Mesodermal cell (in vitro differentiated cells): ENCODE results near the gene GNG12.

Experiments
- H3K27ac ChIP-seq: 2 replicates; pipeline ENCODE4 v1.7.0; 2013; ENCODE audit warnings: mild to moderate bottlenecking, low read depth, low read length, moderate library complexity; ENCODE audit not compliant: severe bottlenecking
- H3K36me3 ChIP-seq: 2 replicates; pipeline ENCODE4 v1.7.1; 2013; ENCODE audit warnings: mild to moderate bottlenecking, low read length, moderate library complexity; ENCODE audit not compliant: control insufficient read depth, insufficient read depth
- H3K4me1 ChIP-seq: one replicate; pipeline ENCODE4 v1.7.1; 2013; ENCODE audit warnings: mild to moderate bottlenecking, low read length; ENCODE audit not compliant: insufficient read depth, control insufficient read depth, poor library complexity, severe bottlenecking
- H3K4me3 ChIP-seq: 2 replicates; pipeline ENCODE4 v1.7.0; 2013; ENCODE audit warnings: low read length, control low read depth, mild to moderate bottlenecking; ENCODE audit not compliant: insufficient read depth, poor library complexity, severe bottlenecking; ENCODE audit errors: extremely low read depth
- H3K9me3 ChIP-seq: 2 replicates; pipeline ENCODE4 v1.7.1; 2013; ENCODE audit warnings: mild to moderate bottlenecking, low read length, moderate library complexity; ENCODE audit not compliant: control insufficient read depth
- WGBS, 2 experiments: methylation state at CpG; one replicate each; pipeline ENCODE4 v1.1.5; 2013; ENCODE audit warnings: missing lambda C conversion rate in 2 of 2; ENCODE audit not compliant: insufficient coverage in 2 of 2; 5-methylcytosine and 5-hydroxymethylcytosine counted together

GNG12 gene

DNA sequence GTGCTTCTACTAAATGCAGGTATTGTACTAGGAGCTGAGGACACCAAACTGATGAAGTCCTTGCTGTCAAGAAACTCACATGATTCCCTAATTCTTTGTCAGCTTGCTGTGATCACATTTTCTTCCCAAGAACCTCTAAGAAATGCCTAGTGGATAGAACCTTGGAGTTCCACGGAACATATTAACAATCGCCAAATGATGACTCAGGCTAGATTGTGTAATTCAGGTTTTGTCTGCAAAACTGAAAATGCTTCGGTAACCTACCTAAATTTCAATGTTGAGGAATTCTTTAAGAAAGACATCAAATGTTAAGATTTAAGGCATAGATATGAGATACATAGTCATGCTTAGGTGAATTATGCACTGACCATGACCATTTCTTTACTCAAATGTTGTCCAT is 150.0 kb downstream of the GNG12 start:
- 90 to 100% methylated on average over 3 of the region's 3 CpGs for WGBS, 2 experiments
- no peak overlapping the region for H3K27ac ChIP-seq
- no peaks in the 10 kb centered on the region for H3K9me3 ChIP-seq
- H3K36me3 ChIP-seq: peaks cover 24% of the 10 kb centered on the region
- no peak overlapping the region for H3K4me3 ChIP-seq
- H3K4me1 ChIP-seq: peaks cover 13% of the 10 kb centered on the region

- no peak overlapping the region for H3K27ac ChIP-seq
- 75% methylated on average over 1 of the region's 3 CpGs; no CpG with 5 or more reads in 1 of the 2 experiments for WGBS, 2 experiments
- no peak overlapping the region for H3K4me3 ChIP-seq
- H3K9me3 ChIP-seq: no peaks in the 10 kb centered on the region
- H3K36me3 ChIP-seq: peaks cover 18% of the 10 kb centered on the region
- H3K4me1 ChIP-seq: peaks cover 13% of the 10 kb centered on the region
Measured at GRCh38 chr1:67682659-67683197, 150.5 kb downstream of the GNG12 start.

DNA sequence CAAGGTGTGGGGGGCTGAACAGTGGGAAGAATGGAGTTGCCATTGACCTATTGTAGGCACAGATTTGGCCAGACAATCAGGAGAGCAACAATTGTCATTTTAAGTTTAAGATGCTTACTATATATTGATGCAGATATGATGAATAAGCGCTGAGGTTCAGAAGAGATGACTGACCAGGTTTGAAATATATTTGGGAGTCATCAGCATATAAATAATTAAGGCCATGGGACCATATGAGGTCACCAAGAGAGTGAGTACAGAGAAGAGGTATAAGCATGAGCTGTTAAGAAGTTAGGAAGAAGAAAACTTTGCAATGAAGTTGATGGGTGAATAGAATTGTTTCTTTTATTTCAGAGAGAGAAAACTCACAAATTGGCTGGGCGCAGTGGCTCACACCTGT is 152.8 kb downstream of the GNG12 start:
- Histone ChIP-seq H3K9me3 (no peaks in the 10 kb centered on the region), H3K27ac (no peak overlapping the region), H3K4me3 (no peak overlapping the region), H3K36me3 (no peaks in the 10 kb centered on the region), H3K4me1 (peaks cover 13% of the 10 kb centered on the region)
- WGBS, 2 experiments: 96 to 100% methylated on average over 1 to 2 of the region's 2 CpGs

GRCh38 chr1:67679691-67680090 is 153.6 kb downstream of the GNG12 start:
- Histone ChIP-seq H3K27ac (no peak overlapping the region), H3K9me3 (no peaks in the 10 kb centered on the region), H3K36me3 (no peaks in the 10 kb centered on the region), H3K4me3 (no peak overlapping the region), H3K4me1 (peaks cover 14% of the 10 kb centered on the region)

DNA sequence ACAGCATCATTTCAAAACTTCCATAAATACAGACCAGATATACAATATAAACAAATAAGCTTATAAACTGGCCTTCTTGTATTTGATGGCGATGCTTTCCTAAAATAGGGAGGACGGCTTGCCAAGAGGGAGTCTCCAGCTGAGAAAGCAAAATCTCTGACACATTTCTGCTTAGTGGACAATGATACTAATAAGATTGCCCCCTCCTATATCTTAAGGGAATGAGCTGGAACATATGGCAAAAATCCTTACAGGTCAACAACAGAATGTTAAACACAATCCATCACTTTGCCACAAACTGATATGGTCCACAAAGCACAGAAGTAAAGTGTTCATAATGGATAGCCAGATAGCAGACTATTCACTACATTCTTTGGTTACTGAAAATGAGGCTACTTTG is 155.3 kb downstream of the GNG12 start:
- peaks cover 8% of the 10 kb centered on the region for H3K4me1 ChIP-seq
- H3K36me3 ChIP-seq: no peaks in the 10 kb centered on the region
- H3K9me3 ChIP-seq: no peaks in the 10 kb centered on the region
- WGBS, 2 experiments: 100% methylated on average over 1 of the region's 2 CpGs; no CpG with 5 or more reads in 1 of the 2 experiments
- no peak overlapping the region for H3K4me3 ChIP-seq
- H3K27ac ChIP-seq: no peak overlapping the region

- Histone ChIP-seq H3K4me3 (no peak overlapping the region), H3K36me3 (no peaks in the 10 kb centered on the region), H3K27ac (no peak overlapping the region), H3K4me1 (peaks cover 3% of the 10 kb centered on the region), H3K9me3 (no peaks in the 10 kb centered on the region)
- 100% methylated on average over 1 of the region's 2 CpGs; no CpG with 5 or more reads in 1 of the 2 experiments for WGBS, 2 experiments
Measured at GRCh38 chr1:67677408-67677807, 155.9 kb downstream of the GNG12 start.

DNA sequence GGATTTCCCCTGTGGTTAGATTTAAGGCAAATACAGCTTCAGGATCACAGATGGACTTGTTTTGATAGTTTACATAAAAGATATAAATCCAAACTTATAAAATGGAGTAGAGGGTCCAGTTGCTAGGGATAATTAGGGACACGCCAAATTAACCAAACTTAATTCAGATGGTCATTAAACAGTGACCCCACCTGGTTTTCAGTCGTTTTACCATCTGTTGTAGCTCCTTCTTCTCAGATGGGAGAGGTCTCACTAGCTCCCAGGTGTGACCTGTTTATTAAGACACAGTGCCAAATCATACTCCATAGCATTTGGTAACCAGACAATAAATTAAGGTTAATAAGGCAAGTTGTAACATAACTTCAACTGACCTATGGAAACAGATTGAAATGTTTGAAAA is 156.3 kb downstream of the GNG12 start:
- WGBS, 2 experiments: 75 to 100% methylated on average over 1 to 2 of the region's 2 CpGs
- Histone ChIP-seq H3K4me3 (no peak overlapping the region), H3K36me3 (no peaks in the 10 kb centered on the region), H3K27ac (no peak overlapping the region), H3K4me1 (peaks cover 3% of the 10 kb centered on the region), H3K9me3 (no peaks in the 10 kb centered on the region)

GRCh38 chr1:67676287-67676686 is 157.0 kb downstream of the GNG12 start:
- Histone ChIP-seq H3K36me3 (no peaks in the 10 kb centered on the region), H3K9me3 (no peaks in the 10 kb centered on the region), H3K27ac (no peak overlapping the region), H3K4me3 (no peak overlapping the region), H3K4me1 (peaks cover 3% of the 10 kb centered on the region)
- no CpG with 5 or more reads among the region's 2 CpGs for WGBS, 2 experiments

DNA sequence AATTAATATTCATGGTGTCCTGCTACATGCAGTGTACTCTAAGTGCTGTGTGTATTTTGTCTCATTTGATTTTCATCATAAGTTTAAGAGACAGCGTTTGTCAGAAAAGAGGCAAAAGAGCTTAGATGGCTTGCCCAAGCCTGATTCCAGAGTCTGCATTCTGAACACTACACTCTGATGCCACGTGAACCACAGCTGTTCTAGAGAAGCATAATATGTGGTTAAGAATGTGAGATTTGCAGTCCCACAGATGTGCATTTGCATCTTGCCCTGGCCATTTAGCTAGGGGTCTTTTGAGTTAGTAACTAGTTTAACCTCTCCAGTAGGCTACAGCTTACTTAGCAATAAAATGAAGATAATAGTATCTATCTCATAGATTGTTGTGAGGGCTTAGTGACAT is 157.5 kb downstream of the GNG12 start:
- H3K27ac ChIP-seq: no peak overlapping the region
- H3K36me3 ChIP-seq: no peaks in the 10 kb centered on the region
- H3K9me3 ChIP-seq: no peaks in the 10 kb centered on the region
- H3K4me3 ChIP-seq: no peak overlapping the region
- H3K4me1 ChIP-seq: peaks cover 3% of the 10 kb centered on the region
- WGBS, 2 experiments: 94 to 100% methylated on average over 1 to 2 of the region's 2 CpGs

DNA sequence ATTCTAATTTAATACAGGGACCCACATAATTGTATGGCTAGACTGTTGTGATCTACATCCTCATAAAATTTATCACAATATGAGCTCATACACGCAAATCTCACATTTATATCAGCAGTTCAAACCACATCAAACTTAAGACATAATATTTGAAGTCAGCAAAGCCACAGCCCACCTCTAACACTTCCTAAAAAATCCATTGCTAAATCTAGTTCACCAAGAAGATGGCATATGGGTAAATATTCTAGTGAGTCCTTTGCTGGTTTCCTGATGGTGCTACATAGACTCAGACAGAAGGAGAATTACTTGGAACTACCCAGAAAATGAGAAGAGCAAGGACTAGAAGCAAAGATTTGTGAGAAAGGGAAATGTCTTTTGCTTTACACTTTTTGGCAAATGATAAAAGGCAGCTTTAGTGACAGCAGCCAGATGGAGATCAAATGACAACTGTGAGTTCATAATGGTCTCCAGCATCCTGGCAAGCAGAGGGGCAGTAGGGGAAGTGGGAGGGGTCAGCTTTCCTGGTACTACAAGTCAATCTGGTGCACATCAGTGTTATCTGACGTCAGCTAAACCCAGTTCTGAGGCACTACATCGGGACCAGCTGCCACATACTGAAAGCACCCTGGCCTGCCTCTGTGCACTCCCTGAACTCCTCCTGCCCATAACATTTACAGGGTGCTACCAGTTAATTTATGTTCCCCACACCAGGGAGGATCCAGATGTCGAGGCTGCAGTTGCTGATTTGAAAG is 158.8 kb downstream of the GNG12 start:
- peaks cover 3% of the 10 kb centered on the region for H3K4me1 ChIP-seq
- peak overlapping the region; percentile 19 for H3K27ac ChIP-seq
- H3K36me3 ChIP-seq: no peaks in the 10 kb centered on the region
- H3K4me3 ChIP-seq: no peak overlapping the region
- H3K9me3 ChIP-seq: no peaks in the 10 kb centered on the region
- 64 to 100% methylated on average over 1 to 4 of the region's 4 CpGs for WGBS, 2 experiments

GRCh38 chr1:67673468-67674201 is 159.6 kb downstream of the GNG12 start:
- H3K27ac ChIP-seq: no peak overlapping the region
- peaks cover 3% of the 10 kb centered on the region for H3K4me1 ChIP-seq
- no CpG with 5 or more reads among the region's 1 CpG for WGBS, 2 experiments
- H3K36me3 ChIP-seq: no peaks in the 10 kb centered on the region
- no peak overlapping the region for H3K4me3 ChIP-seq
- H3K9me3 ChIP-seq: no peaks in the 10 kb centered on the region
